Measurements from ENCODE around the gene FOXJ2.
"Not testable (repeated sequence)": the region's sequence is repeated elsewhere in the genome, so short reads cannot be mapped to it uniquely, and the experiment has no call there.

The FOXJ2 gene

GRCh38 chr12:8065991-8066594 is 33.6 kb downstream of the FOXJ2 start, which contains the start of gene C3AR1:
Gene C3AR1, minus strand, starts transcription at chr12:8066359. Its CDS starts 6,174 bp downstream, at chr12:8060185.
- no peak for DNase-seq (ENCODE audit: low spot score)

GRCh38 chr12:8069582-8069981 is 37.1 kb downstream of the FOXJ2 start:
- no peak for DNase-seq (ENCODE audit: low spot score)

- DNase-seq (ENCODE audit: low spot score), result not testable (repeated sequence)
These were observed 39.3 kb downstream of the FOXJ2 start for GRCh38 chr12:8071820-8072219.

DNA sequence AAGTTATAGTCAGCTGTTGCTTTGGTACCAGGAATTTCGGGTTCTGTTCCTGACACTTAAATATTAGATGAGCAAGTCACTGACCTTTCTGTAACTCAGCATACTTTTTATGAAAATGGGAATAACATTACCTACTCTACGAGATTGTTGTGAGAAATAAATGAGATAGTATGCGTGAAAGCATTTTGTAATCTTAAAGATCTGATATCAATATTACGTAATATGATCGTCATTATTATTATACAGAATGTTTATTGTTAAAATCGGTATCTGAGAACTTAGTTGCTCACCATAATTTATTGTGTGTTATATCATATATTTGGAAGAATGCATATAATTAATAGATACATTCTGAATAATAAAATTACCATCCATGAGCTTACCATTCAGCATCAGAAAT is 43.4 kb downstream of the FOXJ2 start:
- no peak for DNase-seq (ENCODE audit: low spot score)

GRCh38 chr12:8076366-8076765 is 43.9 kb downstream of the FOXJ2 start:
- DNase-seq (ENCODE audit: low spot score), result no peak

DNA sequence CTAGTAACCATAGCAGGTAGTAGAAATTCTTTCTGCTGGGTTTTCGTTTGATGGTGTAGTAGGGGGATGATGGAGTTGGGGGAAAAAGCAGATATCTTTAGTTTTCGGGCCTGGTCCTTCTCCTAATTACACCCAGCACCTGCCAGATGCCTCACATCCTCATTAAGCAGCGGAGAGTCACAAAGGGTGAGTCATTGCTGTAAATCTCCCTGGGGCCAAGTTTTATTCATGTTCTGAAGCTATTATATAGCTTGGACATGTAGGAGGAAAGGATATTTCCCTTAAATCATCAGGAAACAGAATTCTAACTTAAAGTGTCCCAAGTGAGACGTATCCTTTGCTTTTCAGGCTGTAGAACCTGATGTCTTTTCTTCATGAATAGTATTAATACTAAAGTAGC is 44.7 kb downstream of the FOXJ2 start:
- no peak for DNase-seq (ENCODE audit: low spot score)

DNA sequence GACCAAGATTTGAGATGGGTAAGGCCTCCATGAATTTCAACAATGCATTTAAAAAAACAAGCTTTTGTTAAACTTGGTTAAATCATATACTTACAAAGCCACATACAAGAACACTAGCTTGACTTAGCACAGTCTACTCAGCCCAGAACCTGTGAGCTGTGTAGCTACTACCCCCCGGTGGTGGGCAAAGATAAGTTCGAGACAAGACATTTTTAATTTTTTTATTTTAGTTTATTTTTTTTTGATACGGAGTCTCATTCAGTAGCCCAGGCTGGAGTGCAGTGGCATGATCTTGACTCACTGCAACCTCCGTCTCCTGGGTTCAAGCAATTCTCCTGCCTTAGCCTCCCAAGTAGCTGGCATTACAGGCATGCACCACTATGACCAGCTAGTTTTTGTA is 45.9 kb downstream of the FOXJ2 start:
- DNase-seq (ENCODE audit: low spot score), result peak; percentile 38

GRCh38 chr12:8078916-8079315 is 46.4 kb downstream of the FOXJ2 start:
- DNase-seq (ENCODE audit: low spot score), result no peak

DNA sequence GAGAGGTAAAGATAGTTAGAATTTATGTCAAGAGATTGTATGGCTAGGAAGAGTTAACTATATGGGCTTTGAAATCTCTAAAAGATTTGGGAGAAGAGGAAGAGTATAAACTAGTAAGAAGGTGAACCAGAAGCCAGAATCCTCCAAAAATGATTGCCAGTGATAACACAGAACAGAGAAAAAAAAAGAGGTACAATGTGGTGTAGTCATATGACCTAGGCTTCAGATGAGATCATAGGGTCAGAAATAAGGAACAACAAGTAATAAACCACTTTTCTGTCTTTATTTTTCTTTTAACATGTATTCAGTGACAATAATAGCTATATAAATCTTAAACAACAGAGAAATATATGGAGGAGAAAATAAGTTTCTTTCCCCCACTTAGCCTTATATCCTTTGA is 47.6 kb downstream of the FOXJ2 start:
- no peak for DNase-seq (ENCODE audit: low spot score)

DNA sequence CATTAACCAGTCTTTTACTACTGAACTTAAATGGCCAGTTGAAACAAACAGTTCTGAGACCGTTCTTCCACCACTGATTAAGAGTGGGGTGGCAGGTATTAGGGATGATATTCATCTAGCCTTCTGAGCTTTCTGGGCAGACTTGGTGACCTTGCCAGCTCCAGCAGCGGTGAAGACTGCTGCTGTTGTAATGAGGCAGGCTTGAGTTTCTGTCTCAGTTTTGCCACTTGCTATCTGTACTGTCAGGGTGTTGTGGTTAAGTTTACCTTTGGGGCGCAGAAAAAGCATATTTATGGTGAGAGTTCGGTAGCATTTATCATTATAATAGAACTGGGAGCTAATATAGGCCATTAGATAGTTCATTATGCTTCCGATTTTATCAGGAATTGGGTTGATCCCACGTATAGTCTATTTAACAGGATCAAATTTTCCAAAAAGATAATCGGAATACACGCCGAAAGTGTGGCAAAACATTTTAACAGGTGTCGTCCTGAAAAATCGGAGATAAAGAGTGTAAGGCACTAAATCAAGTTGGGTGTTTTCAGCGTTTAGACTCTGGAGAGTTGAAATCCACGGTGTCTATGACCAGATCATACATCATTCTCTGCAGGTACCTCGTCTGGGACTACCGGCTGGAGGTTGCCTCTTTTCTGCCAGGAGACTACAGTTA is 48.9 kb downstream of the FOXJ2 start:
- DNase-seq (ENCODE audit: low spot score), result peak; percentile 55

DNA sequence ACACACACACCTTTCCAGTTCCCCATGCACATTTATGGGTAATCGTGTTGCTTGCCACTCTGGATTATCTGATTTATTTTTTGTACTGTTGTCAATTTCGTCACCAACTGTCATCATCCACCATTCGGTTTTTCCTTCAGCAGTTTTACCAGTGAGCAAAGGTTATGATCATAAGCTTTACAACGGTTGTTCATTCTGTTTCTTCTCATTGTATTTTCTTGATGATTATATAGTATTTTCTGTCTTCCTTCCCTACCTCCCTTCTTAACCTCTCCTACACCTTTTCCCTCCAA is 50.2 kb downstream of the FOXJ2 start:
- DNase-seq (ENCODE audit: low spot score), result no peak

DNA sequence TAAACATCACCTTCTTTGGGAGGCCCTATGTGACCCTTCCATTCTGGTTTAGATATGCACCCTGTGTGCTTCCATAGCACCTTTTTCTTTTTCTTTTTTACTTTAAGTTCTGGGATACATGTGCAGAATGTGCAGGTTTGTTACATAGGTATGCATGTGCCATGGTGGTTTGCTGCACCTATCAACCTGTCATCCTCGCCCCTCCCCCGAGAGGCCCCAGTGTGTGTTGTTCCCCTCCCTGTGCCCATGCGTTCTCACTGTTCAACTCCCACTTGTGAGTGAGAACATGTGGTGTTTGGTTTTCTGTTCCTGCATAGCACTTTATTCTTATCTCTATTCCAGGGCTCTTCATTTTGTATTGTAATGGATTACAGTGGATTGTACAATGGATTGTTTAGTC is 51.8 kb downstream of the FOXJ2 start:
- DNase-seq (ENCODE audit: low spot score), result not testable (repeated sequence)

DNA sequence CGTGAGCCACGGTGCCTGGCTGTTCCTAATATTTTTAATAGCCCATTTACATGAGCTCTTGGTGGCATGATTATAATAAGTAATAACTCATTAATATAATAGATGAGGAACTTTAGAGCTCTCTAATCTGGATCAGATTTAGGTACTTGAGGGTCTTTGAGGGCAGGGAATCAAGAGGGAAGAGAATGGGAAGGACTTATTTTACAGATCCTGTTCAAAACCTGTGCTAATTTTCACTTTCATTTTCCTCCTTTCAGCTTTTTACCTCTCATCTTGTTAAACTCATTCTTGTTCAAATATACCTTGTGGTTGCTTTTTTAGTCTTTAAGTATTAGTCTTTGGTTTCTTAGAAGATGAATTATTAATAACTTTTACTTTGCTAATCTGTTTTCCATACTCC is 55.1 kb downstream of the FOXJ2 start:
- no peak for DNase-seq (ENCODE audit: low spot score)

- no peak for DNase-seq (ENCODE audit: low spot score)
These were observed 56.1 kb downstream of the FOXJ2 start for GRCh38 chr12:8088574-8088973.

DNA sequence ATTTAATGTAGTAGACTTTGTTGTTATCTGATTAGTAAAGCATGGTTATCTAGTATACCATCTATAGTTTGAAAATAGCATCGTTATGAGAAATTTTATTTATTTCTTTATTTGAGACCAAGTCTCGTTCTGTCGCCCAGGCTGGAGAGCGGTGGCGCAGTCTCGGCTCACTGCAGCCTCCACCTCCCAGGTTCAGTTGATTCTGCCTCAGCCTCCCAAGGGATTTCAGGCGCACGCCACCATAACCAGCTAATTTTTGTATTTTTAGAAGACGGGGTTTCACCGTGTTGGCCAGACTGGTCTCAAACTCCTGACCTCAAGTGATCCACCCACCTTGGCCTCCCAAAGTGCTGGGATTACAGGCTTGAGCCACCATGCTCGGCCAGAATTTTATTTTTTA is 56.8 kb downstream of the FOXJ2 start:
- not testable (repeated sequence) for DNase-seq (ENCODE audit: low spot score)

DNA sequence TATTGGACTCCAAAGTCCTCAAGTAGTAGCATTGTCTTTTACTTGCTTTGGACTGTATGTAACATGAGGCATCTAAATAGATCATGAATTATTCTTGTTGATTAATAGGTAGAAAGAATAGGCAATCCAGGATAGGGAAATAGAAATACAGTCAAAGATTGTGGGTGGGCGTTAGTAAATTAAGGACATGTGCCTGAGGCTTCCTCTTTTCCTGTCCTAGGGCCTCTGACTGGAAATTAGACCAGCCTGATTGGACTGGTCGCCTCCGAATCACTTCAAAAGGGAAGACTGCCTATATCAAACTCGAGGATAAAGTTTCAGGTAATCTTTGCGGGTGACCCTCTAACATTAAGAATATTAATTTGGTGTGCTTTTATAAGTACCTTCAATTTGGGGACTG is 57.2 kb downstream of the FOXJ2 start:
- no peak for DNase-seq (ENCODE audit: low spot score)

GRCh38 chr12:8093291-8093690 is 60.8 kb downstream of the FOXJ2 start:
- no peak for DNase-seq (ENCODE audit: low spot score)

DNA sequence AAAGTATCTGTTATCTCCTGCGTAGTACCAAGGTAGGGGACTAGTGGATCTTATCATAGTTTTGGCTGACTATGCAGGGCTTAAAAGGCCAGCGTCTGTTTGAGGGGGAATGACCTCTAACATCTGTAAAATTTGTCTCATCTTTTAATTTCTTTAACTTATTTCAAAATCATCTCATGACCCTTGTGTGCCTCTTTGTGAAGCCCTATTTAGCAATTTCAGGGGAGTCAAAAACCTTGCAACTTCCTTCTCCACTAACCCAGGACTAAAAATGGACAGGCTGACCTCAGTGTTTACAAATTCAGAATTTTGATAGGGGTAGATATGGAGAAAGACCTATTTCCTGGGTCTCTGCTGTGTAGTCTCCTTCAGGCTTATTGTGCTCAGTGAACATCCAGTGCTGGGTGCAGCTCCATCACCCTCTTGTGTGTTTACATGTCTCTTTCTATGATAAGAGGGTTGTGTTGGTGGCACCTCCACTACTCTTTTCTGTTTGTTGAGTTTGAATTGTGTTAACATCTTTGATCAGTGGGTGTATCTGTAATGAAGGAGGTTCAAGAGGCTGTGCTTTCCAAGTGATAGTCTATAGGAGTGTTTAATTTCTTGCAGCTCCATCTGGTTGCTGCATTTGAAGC is 63.9 kb downstream of the FOXJ2 start:
- DNase-seq (ENCODE audit: low spot score), result no peak

GRCh38 chr12:8099235-8099634 is 66.7 kb downstream of the FOXJ2 start:
- DNase-seq (ENCODE audit: low spot score), result no peak

Data from cerebellar cortex (tissue), 1 donor.